Caco-2 (cell line): ENCODE results near the gene CD320. TPM values are rescaled to one million over a fixed set of nuclear protein-coding genes. Genes with fewer than 3 reads are reported as not detected.
"Not testable (repeated sequence)": the region's sequence is repeated elsewhere in the genome, so short reads cannot be mapped to it uniquely, and the experiment has no call there.

ENCODE experiments used
- BruUV-seq: library from RNA; stranded (reverse); fragments of 400-500 nt; replicated peaks from 2 replicates; lab custom pipeline; 2021; lab: Mats Ljungman, UMichigan
- CTCF ChIA-PET: fragments of 300-600 bp; sonication (Branson Sonifier 250); formaldehyde crosslinking; loops from one replicate; lab custom pipeline; 2022; ENCODE audit warnings: antibody characterized with exemption; lab: Charles Lee
- POLR2A ChIA-PET: fragments of 300-600 bp; sonication (Branson Sonifier 250); formaldehyde crosslinking; loops from one replicate; lab custom pipeline; 2022; ENCODE audit warnings: antibody characterized with exemption; lab: Charles Lee
- DNase-seq, 2 experiments: peaks; one replicate each; pipeline versions ENCODE4 v3.0.0 to v3.0.0-alpha.2; 2020 to 2022
- H3K27me3 ChIP-seq: replicated peaks from 2 replicates; pipeline ENCODE4 v1.6.0; 2011; ENCODE audit warnings: low read length; ENCODE audit not compliant: control insufficient read depth, insufficient read depth
- H3K36me3 ChIP-seq: 2 replicates; pipeline ENCODE4 v1.5.1; 2011; ENCODE audit warnings: low read length; ENCODE audit not compliant: control insufficient read depth, insufficient read depth
- H3K4me1 ChIP-seq: fragments of 250-450 bp; sonication (Bioruptor Pico); 2 replicates; pipeline ENCODE4 v1.5.1; 2020; ENCODE audit warnings: mild to moderate bottlenecking
- H3K4me3 ChIP-seq: 2 replicates; pipeline ENCODE4 v1.5.1; 2011; ENCODE audit warnings: low read depth, mild to moderate bottlenecking, control low read depth, low read length
- H3K9me3 ChIP-seq: fragments of 250-450 bp; sonication (Bioruptor Pico); 2 replicates; pipeline ENCODE4 v1.5.1; 2020; ENCODE audit warnings: mild to moderate bottlenecking, moderate library complexity
- H3K27ac Mint-ChIP-seq: one replicate; pipeline ENCODE4 v1.8.0; 2022; ENCODE audit warnings: mixed read lengths; ENCODE audit not compliant: unreplicated experiment
- H3K27me3 Mint-ChIP-seq: one replicate; pipeline ENCODE4 v1.8.0; 2022; ENCODE audit warnings: mixed read lengths; ENCODE audit not compliant: insufficient read depth, unreplicated experiment
- H3K36me3 Mint-ChIP-seq: one replicate; pipeline ENCODE4 v1.8.0; 2022; ENCODE audit warnings: mild to moderate bottlenecking, mixed read lengths; ENCODE audit not compliant: insufficient read depth, unreplicated experiment
- H3K4me1 Mint-ChIP-seq: one replicate; pipeline ENCODE4 v1.8.0; 2022; ENCODE audit warnings: low read depth, mixed read lengths; ENCODE audit not compliant: unreplicated experiment
- H3K4me3 Mint-ChIP-seq: one replicate; pipeline ENCODE4 v1.8.0; 2022; ENCODE audit warnings: mild to moderate bottlenecking, moderate library complexity, mixed read lengths; ENCODE audit not compliant: unreplicated experiment
- H3K9me3 Mint-ChIP-seq: one replicate; pipeline ENCODE4 v1.8.0; 2022; ENCODE audit warnings: mixed read lengths; ENCODE audit not compliant: unreplicated experiment
- CTCF ChIP-seq, 2 experiments: fragments of 200-600 bp in 1 of 2; IDR thresholded peaks; 1 replicate in 1 of 2; 2 replicates in 1 of 2; pipeline versions ENCODE4 v1.5.1 to v1.8.0; 2011 to 2022; ENCODE audit warnings: antibody characterized with exemption in 1 of 2, control low read depth in 1 of 2, inconsistent platforms in 1 of 2, low read depth in 1 of 2, low read length in 1 of 2, mild to moderate bottlenecking in 1 of 2, moderate library complexity in 1 of 2; ENCODE audit not compliant: insufficient read depth in 1 of 2, severe bottlenecking in 1 of 2, unreplicated experiment in 1 of 2
- intact Hi-C: fragments of 100-400 bp; cut with micrococcal nuclease; formaldehyde crosslinking; loops from one replicate; pipeline ENCODE4 v1.10.0; 2022; ENCODE audit not compliant: unreplicated experiment
- total RNA-seq: library from RNA; stranded (reverse); gene quantifications from 2 replicates; pipeline ENCODE4 v1.2.3, GENCODE V29; 2022

Gene CD320
- total RNA-seq, 1 experiment from 2014 or later: 81.0 TPM

GRCh38 chr19:8343483-8343844, 35.3 kb upstream of the CD320 start:
- H3K4me1 Mint-ChIP-seq: no peaks in the 10 kb centered on the region
- H3K4me3 ChIP-seq: peak overlapping the region; percentile 56; the same call in 1 of the 2 replicates
- POLR2A ChIA-PET: interaction anchor here (0.6 kb wide), 1 partner anchor 9 kb away, joined by 8 read pairs; no protein-coding TSS in a partner anchor
- no peaks in the 10 kb centered on the region for H3K9me3 ChIP-seq
- CTCF ChIA-PET: interaction anchor here (1.0 kb wide), 1 partner anchor 10 kb away, joined by 4 read pairs; no protein-coding TSS in a partner anchor
- DNase-seq: no peak
- no TSS peak for BruUV-seq
- TF ChIP-seq CTCF (IDR thresholded peaks at IDR 0.05; ENCODE audit: insufficient read depth in 1 of 2, low read depth in 1 of 2, low read length in 1 of 2, severe bottlenecking in 1 of 2, unreplicated experiment in 1 of 2): no peak
- no peaks in the 10 kb centered on the region for H3K27me3 Mint-ChIP-seq
- no peaks in the 10 kb centered on the region for H3K27me3 ChIP-seq
- H3K4me3 Mint-ChIP-seq: peak overlapping the region; percentile 74
- H3K4me1 ChIP-seq: peaks cover 10% of the 10 kb centered on the region
- intact Hi-C loops: no loop called here
- H3K27ac Mint-ChIP-seq: no peak overlapping the region
- H3K36me3 Mint-ChIP-seq: no peaks in the 10 kb centered on the region
- H3K9me3 Mint-ChIP-seq: no peaks in the 10 kb centered on the region
- H3K36me3 ChIP-seq: no peaks in the 10 kb centered on the region

- Mint-ChIP-seq H3K27me3 (no peaks in the 10 kb centered on the region), H3K36me3 (no peaks in the 10 kb centered on the region), H3K4me3 (peak within 1 kb of the TSS; percentile 74), H3K4me1 (no peaks in the 10 kb centered on the region), H3K9me3 (no peaks in the 10 kb centered on the region), H3K27ac (no peak within 1 kb of the TSS)
- Histone ChIP-seq H3K9me3 (no peaks in the 10 kb centered on the region), H3K4me3 (peak within 1 kb of the TSS; percentile 56), H3K27me3 (no peaks in the 10 kb centered on the region), H3K4me1 (peaks cover 10% of the 10 kb centered on the region), H3K36me3 (no peaks in the 10 kb centered on the region)
- CTCF ChIA-PET: interaction anchor here (1.0 kb wide), 1 partner anchor 10 kb away, joined by 4 read pairs; no protein-coding TSS in a partner anchor
- TF ChIP-seq CTCF (IDR thresholded peaks at IDR 0.05; ENCODE audit: insufficient read depth in 1 of 2, low read depth in 1 of 2, low read length in 1 of 2, severe bottlenecking in 1 of 2, unreplicated experiment in 1 of 2): no peak
- BruUV-seq: no TSS peak
- intact Hi-C loops: no loop called here
- peak; percentile 98 to 99 for DNase-seq
- POLR2A ChIA-PET: no interaction called here
These were observed 34.7 kb upstream of the CD320 start, which contains the start of gene KANK3 for GRCh38 chr19:8342684-8343482. Gene KANK3, minus strand, starts transcription at chr19:8343262. Its CDS starts 5,434 bp downstream, at chr19:8337828.

- CTCF ChIA-PET: interaction anchor here (0.6 kb wide), 1 partner anchor 123 kb away, joined by 3 read pairs; no protein-coding TSS in a partner anchor
- POLR2A ChIA-PET: no interaction called here
- no peak for DNase-seq
- Mint-ChIP-seq H3K27me3 (no peaks in the 10 kb centered on the region), H3K27ac (no peak overlapping the region), H3K4me1 (no peaks in the 10 kb centered on the region), H3K9me3 (no peaks in the 10 kb centered on the region), H3K4me3 (no peak overlapping the region), H3K36me3 (no peaks in the 10 kb centered on the region)
- H3K4me1 ChIP-seq: peaks cover 10% of the 10 kb centered on the region
- intact Hi-C loops: no loop called here
- H3K9me3 ChIP-seq: no peaks in the 10 kb centered on the region
- H3K27me3 ChIP-seq: no peaks in the 10 kb centered on the region
- no peak for TF ChIP-seq CTCF (IDR thresholded peaks at IDR 0.05; ENCODE audit: insufficient read depth in 1 of 2, low read depth in 1 of 2, low read length in 1 of 2, severe bottlenecking in 1 of 2, unreplicated experiment in 1 of 2)
- BruUV-seq: no TSS peak
- no peak overlapping the region for H3K4me3 ChIP-seq
- H3K36me3 ChIP-seq: no peaks in the 10 kb centered on the region
These were observed 34.1 kb upstream of the CD320 start for GRCh38 chr19:8342316-8342683.

- H3K4me1 Mint-ChIP-seq, H3K36me3 ChIP-seq, H3K27me3 ChIP-seq, H3K9me3 ChIP-seq, H3K9me3 Mint-ChIP-seq, H3K4me3 ChIP-seq, H3K4me3 Mint-ChIP-seq, BruUV-seq, H3K4me1 ChIP-seq, DNase-seq, intact Hi-C loops, H3K27ac Mint-ChIP-seq, H3K36me3 Mint-ChIP-seq, H3K27me3 Mint-ChIP-seq: not testable (repeated sequence)
- CTCF ChIA-PET: interaction anchor here (0.7 kb wide), 1 partner anchor 164 kb away, joined by 4 read pairs; no protein-coding TSS in a partner anchor
- POLR2A ChIA-PET: interaction anchor here (0.8 kb wide), 1 partner anchor 49 kb away, joined by 8 read pairs; the partner anchor contains the start of gene RAB11B
These were observed 33.3 kb upstream of the CD320 start for GRCh38 chr19:8341504-8341903.
